Breast epithelium (tissue), 4 donors: ENCODE data around the gene DOCK9. TPM values are rescaled to one million over a fixed set of nuclear protein-coding genes. Genes with fewer than 3 reads are reported as not detected.

ENCODE experiments used
- DNase-seq, 2 donors: peaks; one replicate each; pipeline ENCODE4 v3.0.0-alpha.2; 2019; ENCODE audit warnings: low spot score in 2 of 2
- H3K27ac ChIP-seq, 2 donors: fragments of 200-600 bp; sonication (generic) in 1 of 2; one replicate each; pipeline ENCODE4 v1.5.1; 2016 to 2019; ENCODE audit warnings: mild to moderate bottlenecking in 1 of 2
- H3K27me3 ChIP-seq, 2 donors: fragments of 200-600 bp; sonication (generic) in 1 of 2; one replicate each; pipeline versions ENCODE4 v1.5.1 to v1.6.0; 2017 to 2019; ENCODE audit warnings: control low read depth in 1 of 2, mild to moderate bottlenecking in 1 of 2
- H3K36me3 ChIP-seq: fragments of 200-600 bp; one replicate; pipeline ENCODE4 v1.5.1; 2019
- H3K4me1 ChIP-seq, 2 donors: fragments of 200-600 bp; sonication (generic); one replicate each; pipeline ENCODE4 v1.5.1; 2016 to 2019; ENCODE audit warnings: control low read depth in 1 of 2
- H3K4me3 ChIP-seq, 3 donors: fragments of 200-600 bp; sonication (generic); 1 replicate in 2 of 3; 2 replicates in 1 of 3; pipeline ENCODE4 v1.5.1; 2016 to 2019; ENCODE audit warnings: mild to moderate bottlenecking in 3 of 3, moderate library complexity in 2 of 3
- H3K9me3 ChIP-seq, 2 donors: fragments of 200-600 bp; sonication (generic) in 1 of 2; one replicate each; pipeline ENCODE4 v1.5.1; 2016 to 2019; ENCODE audit warnings: control low read depth in 1 of 2
- CTCF ChIP-seq, 3 donors: fragments of 450-650 bp; IDR thresholded peaks; one replicate each; pipeline ENCODE4 v1.5.1; 2016 to 2017; ENCODE audit warnings: antibody characterized with exemption in 3 of 3, mild to moderate bottlenecking in 3 of 3, moderate library complexity in 3 of 3
- POLR2A ChIP-seq: fragments of 450-650 bp; IDR thresholded peaks from one replicate; pipeline ENCODE4 v1.6.1; 2016; ENCODE audit warnings: antibody characterized with exemption, mild to moderate bottlenecking, moderate library complexity
- POLR2AphosphoS5 ChIP-seq, 3 donors: sonication (generic); formaldehyde crosslinking; IDR thresholded peaks; one replicate each; pipeline ENCODE4 v1.6.1; 2017; ENCODE audit warnings: antibody characterized with exemption in 3 of 3
- intact Hi-C: fragments of 100-400 bp; cut with DNase I; formaldehyde crosslinking; loops from one replicate; pipeline ENCODE4 v1.15.1; 2023; ENCODE audit warnings: low total_unique reads
- total RNA-seq, 3 donors: library from RNA; depleted of rRNA; stranded (reverse); fragments of >200 nt; gene quantifications; one replicate each; pipeline ENCODE4 v1.1.0, GENCODE V29; 2016

The DOCK9 gene
- total RNA-seq, 3 donors from 2014 or later: 85.5 to 155 (median 92.2) TPM

- Histone ChIP-seq H3K4me1 (no peaks in the 10 kb centered on the region), H3K9me3 (no peaks in the 10 kb centered on the region), H3K4me3 (no peak overlapping the region), H3K27ac (no peak overlapping the region), H3K36me3 (peaks cover 3% of the 10 kb centered on the region), H3K27me3 (no peaks in the 10 kb centered on the region)
- intact Hi-C loops: no loop called here
- DNase-seq: no peak
- TF ChIP-seq CTCF (IDR thresholded peaks at IDR 0.05) (no peak), POLR2A (no peak), POLR2AphosphoS5 (IDR thresholded peaks at IDR 0.05) (no peak)
Measured at GRCh38 chr13:98881390-98881789, 96.5 kb downstream of the DOCK9 start.

GRCh38 chr13:98880677-98881076 is 97.2 kb downstream of the DOCK9 start:
- Histone ChIP-seq H3K27ac (no peak overlapping the region), H3K4me3 (no peak overlapping the region), H3K4me1 (no peaks in the 10 kb centered on the region), H3K9me3 (no peaks in the 10 kb centered on the region), H3K36me3 (peaks cover 3% of the 10 kb centered on the region), H3K27me3 (no peaks in the 10 kb centered on the region)
- intact Hi-C loops: no loop called here
- TF ChIP-seq POLR2AphosphoS5 (IDR thresholded peaks at IDR 0.05) (no peak), POLR2A (no peak), CTCF (IDR thresholded peaks at IDR 0.05) (no peak)
- DNase-seq: no peak

- Histone ChIP-seq H3K27ac (no peak overlapping the region), H3K36me3 (peaks cover 3% of the 10 kb centered on the region), H3K27me3 (no peaks in the 10 kb centered on the region), H3K9me3 (no peaks in the 10 kb centered on the region), H3K4me3 (no peak overlapping the region), H3K4me1 (no peaks in the 10 kb centered on the region)
- intact Hi-C loops: no loop called here
- DNase-seq: no peak
- TF ChIP-seq CTCF (IDR thresholded peaks at IDR 0.05) (no peak), POLR2AphosphoS5 (IDR thresholded peaks at IDR 0.05) (no peak), POLR2A (no peak)
Measured at GRCh38 chr13:98879957-98880356, 97.9 kb downstream of the DOCK9 start.

GRCh38 chr13:98879127-98879520 is 98.7 kb downstream of the DOCK9 start:
- intact Hi-C loops: no loop called here
- Histone ChIP-seq H3K4me1 (no peaks in the 10 kb centered on the region), H3K36me3 (no peaks in the 10 kb centered on the region), H3K4me3 (no peak overlapping the region), H3K27ac (no peak overlapping the region), H3K27me3 (no peaks in the 10 kb centered on the region), H3K9me3 (no peaks in the 10 kb centered on the region)
- no peak for TF ChIP-seq POLR2AphosphoS5 (IDR thresholded peaks at IDR 0.05)
- TF ChIP-seq CTCF (IDR thresholded peaks at IDR 0.05): no peak
- TF ChIP-seq POLR2A: no peak
- DNase-seq: no peak

- TF ChIP-seq POLR2A (no peak), POLR2AphosphoS5 (IDR thresholded peaks at IDR 0.05) (no peak), CTCF (IDR thresholded peaks at IDR 0.05) (no peak)
- Histone ChIP-seq H3K27ac (no peak overlapping the region), H3K27me3 (no peaks in the 10 kb centered on the region), H3K9me3 (peaks cover 3 to 5% of the 10 kb centered on the region in 2 donors), H3K4me1 (no peaks in the 10 kb centered on the region), H3K4me3 (no peak overlapping the region), H3K36me3 (no peaks in the 10 kb centered on the region)
- no peak for DNase-seq
- intact Hi-C loops: no loop called here
Measured at GRCh38 chr13:98878486-98879126, 99.3 kb downstream of the DOCK9 start.
